Nephron progenitor cell (in vitro differentiated cells): ENCODE results near the gene CDC42BPA.
A peak's percentile ranks its signal among the peaks of the same experiment; 100 is the strongest.

Experiments used
- DNase-seq: peaks from one replicate; pipeline ENCODE4 v3.0.0; 2021
- H3K27ac Mint-ChIP-seq: 2 replicates; pipeline ENCODE4 v1.8.0; 2021; ENCODE audit warnings: mild to moderate bottlenecking, moderate library complexity, mixed read lengths
- H3K27me3 Mint-ChIP-seq: 2 replicates; pipeline ENCODE4 v1.8.0; 2021; ENCODE audit warnings: mild to moderate bottlenecking, low read depth, mixed read lengths; ENCODE audit not compliant: poor library complexity
- H3K36me3 Mint-ChIP-seq: 2 replicates; pipeline ENCODE4 v1.8.0; 2021; ENCODE audit warnings: low read depth, mixed read lengths
- H3K4me1 Mint-ChIP-seq: 2 replicates; pipeline ENCODE4 v1.8.0; 2021; ENCODE audit warnings: mixed read lengths
- H3K4me3 Mint-ChIP-seq: 2 replicates; pipeline ENCODE4 v1.8.0; 2021; ENCODE audit warnings: mild to moderate bottlenecking, moderate library complexity, mixed read lengths
- H3K9me3 Mint-ChIP-seq: 2 replicates; pipeline ENCODE4 v1.8.0; 2021; ENCODE audit warnings: mild to moderate bottlenecking, moderate library complexity, mixed read lengths
- CTCF ChIP-seq: fragments of 200-600 bp; sonication (generic); IDR thresholded peaks from 2 replicates; pipeline ENCODE4 v1.5.0; 2021; ENCODE audit warnings: antibody characterized with exemption

CDC42BPA gene

GRCh38 chr1:227362039-227362438, 43.7 kb upstream of the CDC42BPA start:
- no peak for DNase-seq
- no peak overlapping the region for H3K27ac Mint-ChIP-seq
- H3K4me1 Mint-ChIP-seq: peaks cover 8% of the 10 kb centered on the region
- H3K27me3 Mint-ChIP-seq: peaks cover 11% of the 10 kb centered on the region
- no peaks in the 10 kb centered on the region for H3K36me3 Mint-ChIP-seq
- H3K4me3 Mint-ChIP-seq: no peak overlapping the region
- TF ChIP-seq CTCF: no peak
- H3K9me3 Mint-ChIP-seq: no peaks in the 10 kb centered on the region

GRCh38 chr1:227357927-227358302, 39.6 kb upstream of the CDC42BPA start:
- no peak for TF ChIP-seq CTCF
- Mint-ChIP-seq H3K4me3 (no peak overlapping the region), H3K27me3 (peaks cover 16% of the 10 kb centered on the region), H3K36me3 (no peaks in the 10 kb centered on the region), H3K27ac (no peak overlapping the region), H3K9me3 (no peaks in the 10 kb centered on the region), H3K4me1 (peaks cover 16% of the 10 kb centered on the region)
- DNase-seq: no peak

- H3K27me3 Mint-ChIP-seq: peaks cover 16% of the 10 kb centered on the region
Measured at GRCh38 chr1:227357171-227357926, 39.1 kb upstream of the CDC42BPA start.

DNA sequence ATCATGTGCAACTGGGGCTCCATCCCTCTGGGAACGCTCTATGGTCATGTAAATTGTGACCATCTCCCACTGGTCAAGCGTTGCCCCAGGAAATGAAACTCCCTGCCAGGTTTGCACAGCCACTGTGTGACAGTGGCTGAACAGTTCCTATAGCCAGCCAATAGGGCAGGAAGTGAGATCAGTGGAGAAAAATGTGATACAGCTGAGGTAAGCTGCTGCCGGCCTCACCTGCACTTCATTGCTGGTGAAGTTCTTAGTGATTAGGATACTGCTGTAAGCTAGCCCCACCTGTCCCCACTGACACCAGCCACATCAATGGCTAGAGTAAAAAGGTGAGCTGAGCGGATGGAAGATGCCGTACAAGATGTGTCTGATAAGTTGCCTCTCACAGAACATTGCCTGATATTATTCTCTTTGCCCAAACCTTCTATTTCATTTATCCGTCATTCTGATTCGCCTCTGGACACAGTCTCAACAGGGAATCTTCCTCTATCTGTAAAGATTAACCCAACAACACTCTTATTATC, 38.4 kb upstream of the CDC42BPA start:
- DNase-seq: no peak
- no peak for TF ChIP-seq CTCF
- Mint-ChIP-seq H3K27me3 (peaks cover 16% of the 10 kb centered on the region), H3K9me3 (no peaks in the 10 kb centered on the region), H3K36me3 (no peaks in the 10 kb centered on the region), H3K4me3 (no peak overlapping the region), H3K27ac (no peak overlapping the region), H3K4me1 (peaks cover 16% of the 10 kb centered on the region)

More at GRCh38 chr1:227357171-227357926, 39.1 kb upstream of the CDC42BPA start:
- no peak overlapping the region for H3K27ac Mint-ChIP-seq
- no peak for TF ChIP-seq CTCF
- no peaks in the 10 kb centered on the region for H3K36me3 Mint-ChIP-seq
- H3K4me1 Mint-ChIP-seq: peaks cover 16% of the 10 kb centered on the region
- DNase-seq: peak; percentile 3
- no peaks in the 10 kb centered on the region for H3K9me3 Mint-ChIP-seq
- H3K4me3 Mint-ChIP-seq: no peak overlapping the region

DNA sequence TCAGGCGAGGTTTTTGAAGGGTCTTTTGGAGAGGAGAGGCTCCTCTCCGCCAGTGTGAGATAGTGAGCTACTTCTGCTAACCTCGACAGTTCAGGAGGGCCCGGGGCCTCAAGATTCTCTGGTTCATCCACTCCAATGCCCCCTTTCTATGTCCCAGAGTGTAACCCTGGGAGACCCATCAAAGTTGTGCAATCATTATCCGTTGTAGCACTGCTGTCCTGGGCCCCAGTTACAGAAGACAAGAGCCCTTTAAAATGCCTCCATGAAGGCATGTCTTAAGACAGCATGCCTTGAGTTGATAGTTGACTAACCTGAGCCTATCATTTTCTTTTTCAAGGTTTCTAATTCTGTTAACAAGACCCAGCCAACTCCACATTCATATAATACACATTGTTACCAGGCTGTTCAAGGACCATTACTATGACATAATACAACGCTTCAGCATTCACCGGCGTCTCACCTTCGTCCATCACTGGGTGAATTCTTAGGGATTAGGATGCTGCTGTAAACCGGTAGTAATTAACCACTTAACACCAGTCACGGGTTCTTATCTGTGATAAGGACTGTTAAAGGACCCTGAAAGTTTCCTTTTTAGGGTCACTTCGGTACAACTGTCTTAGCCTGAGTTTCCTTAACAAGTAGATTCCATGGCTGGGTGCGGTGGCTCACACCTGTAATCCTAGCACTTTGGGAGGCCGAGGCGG, 37.4 kb upstream of the CDC42BPA start:
- Mint-ChIP-seq H3K36me3 (no peaks in the 10 kb centered on the region), H3K27ac (no peak overlapping the region), H3K4me3 (no peak overlapping the region), H3K9me3 (no peaks in the 10 kb centered on the region), H3K4me1 (peaks cover 16% of the 10 kb centered on the region), H3K27me3 (peaks cover 16% of the 10 kb centered on the region)
- no peak for TF ChIP-seq CTCF
- no peak for DNase-seq
